GM21529 (cell line): Measurements from ENCODE around the gene FARP1.

ENCODE experiments used
- ATAC-seq: cut with Tn5 transposase; IDR thresholded peaks from one replicate; pipeline ENCODE4 v1.9.1; 2021; ENCODE audit not compliant: unreplicated experiment

FARP1 gene

DNA sequence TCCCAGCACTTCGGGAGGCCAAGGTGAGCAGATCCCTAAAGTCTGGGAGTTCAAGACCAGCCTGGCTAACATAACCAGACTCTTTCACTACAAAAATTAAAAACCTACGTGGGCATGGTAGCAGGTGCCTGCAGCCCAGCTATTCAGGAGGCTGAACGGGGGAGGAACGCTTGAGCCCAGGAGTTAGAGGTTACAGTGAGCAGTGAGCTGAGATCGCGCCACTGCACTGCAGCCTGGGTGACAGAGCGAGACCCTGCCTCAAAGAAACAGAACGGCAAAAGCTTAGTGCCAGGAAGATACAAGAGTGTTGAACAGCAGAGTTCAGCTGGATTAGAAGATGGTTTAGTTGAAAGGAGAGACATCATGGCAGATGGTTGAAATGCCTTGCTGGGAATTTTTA, 58.3 kb downstream of the FARP1 start:
- no peak for ATAC-seq

DNA sequence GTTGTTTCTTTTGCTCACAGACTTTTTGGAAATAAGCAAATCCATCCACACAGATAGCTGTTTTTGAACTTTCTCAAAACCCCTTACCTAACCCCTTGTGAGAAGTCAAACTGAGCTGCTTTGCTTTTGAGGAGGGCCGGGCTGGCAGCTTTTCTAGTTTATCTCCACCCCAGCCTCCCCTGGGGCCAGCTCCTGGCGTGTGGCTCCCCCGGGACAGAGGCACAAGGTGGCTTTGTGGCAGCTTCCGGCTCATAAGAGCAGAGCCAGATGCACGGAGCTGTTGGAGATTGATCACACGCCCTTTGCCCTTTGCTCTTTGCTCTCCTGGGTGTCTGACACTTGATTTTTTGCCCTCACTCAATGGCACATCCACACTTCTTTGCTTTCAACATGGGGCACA, 59.1 kb downstream of the FARP1 start:
- no peak for ATAC-seq

DNA sequence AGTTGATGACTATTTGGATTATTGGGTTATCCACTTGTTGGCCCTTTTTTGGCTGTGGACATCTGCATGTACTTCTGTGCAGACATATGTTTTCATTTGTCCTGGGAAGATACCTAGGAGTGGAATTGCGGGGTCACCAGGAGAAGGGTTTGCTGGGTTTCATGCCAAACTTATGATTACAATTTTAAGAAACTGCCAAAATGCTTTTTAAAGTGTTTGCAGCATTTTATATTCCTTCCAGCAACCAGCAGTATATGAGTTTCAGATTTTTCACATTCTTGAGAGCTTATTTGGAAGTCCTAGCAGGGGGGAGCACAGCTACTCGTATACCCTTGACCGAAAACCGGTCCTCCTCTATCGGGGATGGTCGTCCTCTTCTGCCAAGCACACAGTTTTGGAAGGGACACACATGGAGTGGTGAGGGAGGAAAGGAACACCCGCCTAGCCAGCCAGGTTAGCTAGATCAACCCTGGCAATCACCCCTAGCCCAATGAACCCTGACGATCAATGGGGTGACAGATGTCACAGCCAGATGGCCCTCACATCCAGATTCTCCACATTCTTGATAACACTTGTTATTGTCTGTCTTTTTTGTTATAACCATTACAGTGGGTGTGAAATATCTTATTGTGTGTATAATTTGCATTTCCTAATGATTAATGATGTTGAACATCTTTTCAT, 60.9 kb downstream of the FARP1 start:
- no peak for ATAC-seq

DNA sequence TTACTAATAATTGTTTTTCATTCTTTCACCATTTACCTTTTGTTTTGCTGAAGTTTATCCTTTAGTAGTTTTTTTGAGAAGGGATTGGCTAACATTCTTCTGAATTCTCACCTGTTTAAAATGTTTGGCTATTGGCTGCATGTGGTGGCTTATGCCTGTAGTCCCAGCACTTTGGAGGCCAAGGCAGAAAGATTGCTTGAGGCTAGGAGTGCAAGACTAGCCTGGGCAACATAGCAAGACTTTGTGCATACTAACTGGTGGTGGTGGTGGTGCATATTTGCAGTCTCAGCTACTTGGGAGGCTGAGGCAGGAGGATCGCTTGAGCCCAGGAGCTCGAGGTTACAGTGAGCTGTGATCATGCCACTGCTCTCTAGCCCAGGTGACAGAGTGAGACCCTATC, 61.7 kb downstream of the FARP1 start:
- no peak for ATAC-seq

DNA sequence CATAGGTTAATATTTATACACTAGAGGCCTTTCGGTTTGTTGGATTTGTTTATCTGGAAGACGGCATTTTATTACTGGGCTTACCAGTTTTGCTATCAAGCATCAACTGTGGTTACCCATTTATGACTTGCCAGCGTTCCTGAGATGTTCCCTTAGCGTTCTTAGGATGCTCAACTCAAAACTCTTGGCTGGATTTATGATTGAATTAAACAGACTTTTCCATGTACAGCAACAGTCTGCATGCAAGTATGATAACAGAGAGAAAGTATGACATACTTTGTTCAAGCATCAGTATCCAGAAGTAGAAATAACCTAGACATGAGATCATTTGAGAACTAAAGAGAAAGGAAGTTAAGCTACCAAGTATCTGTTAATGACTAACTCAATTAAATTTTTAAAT, 64.1 kb downstream of the FARP1 start:
- no peak for ATAC-seq

DNA sequence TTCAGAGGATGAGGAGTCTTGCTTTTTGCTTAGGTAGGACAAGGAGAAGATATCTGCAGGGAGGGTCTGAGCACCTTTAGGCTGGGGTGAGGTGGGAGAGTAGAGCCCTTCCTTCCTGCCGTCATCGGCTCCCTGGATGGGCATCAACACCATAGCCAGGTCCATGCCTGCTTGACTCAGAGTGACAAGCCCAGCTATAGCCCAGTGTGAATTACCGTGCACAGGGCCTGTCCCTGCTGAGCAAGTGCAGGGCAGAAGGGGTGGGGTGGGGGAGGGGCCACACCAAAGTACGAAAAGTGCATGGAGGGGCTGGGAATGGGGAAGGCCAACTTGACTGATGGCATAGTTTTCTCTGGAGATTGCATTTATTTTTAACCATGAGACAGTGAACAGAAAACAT, 64.5 kb downstream of the FARP1 start:
- ATAC-seq, result no peak

DNA sequence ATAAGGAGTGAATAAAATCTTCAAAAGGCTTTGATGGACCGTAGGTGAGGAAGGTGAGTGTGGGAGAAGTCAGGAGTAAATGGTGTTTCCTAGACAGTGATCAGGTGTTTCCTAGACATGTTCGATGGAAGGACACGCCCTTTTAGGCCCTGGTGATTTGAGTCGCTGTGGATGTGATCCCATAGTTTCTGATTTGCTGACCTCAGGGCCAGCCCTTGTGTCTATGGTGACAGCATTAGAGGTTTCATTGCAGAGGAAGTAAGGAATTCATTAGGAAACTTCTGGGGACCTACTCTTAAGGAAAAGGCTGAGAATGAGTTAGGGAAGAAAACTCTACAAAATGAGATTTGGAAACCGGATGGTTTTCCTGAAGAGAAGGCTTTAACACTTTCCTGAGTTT, 65.7 kb downstream of the FARP1 start:
- ATAC-seq, result no peak

DNA sequence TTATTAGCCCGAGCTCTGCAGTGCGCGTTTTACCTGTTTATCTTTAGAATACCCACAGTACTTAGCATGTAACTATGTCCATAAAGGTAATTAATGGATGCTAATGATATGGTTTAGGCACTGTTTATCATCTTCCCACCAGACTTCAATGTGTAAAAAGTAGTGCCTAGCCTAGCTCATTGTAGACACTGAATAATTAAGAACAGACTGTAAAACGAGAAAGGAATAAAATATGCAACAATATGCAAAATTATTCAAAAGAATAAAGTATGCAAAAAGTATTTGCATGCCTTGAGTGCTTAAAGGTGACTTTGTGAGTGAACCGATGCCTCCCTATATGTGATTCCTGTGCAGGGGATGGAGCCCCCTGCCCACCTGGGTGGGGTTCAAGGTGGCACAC, 69.9 kb downstream of the FARP1 start:
- no peak for ATAC-seq

DNA sequence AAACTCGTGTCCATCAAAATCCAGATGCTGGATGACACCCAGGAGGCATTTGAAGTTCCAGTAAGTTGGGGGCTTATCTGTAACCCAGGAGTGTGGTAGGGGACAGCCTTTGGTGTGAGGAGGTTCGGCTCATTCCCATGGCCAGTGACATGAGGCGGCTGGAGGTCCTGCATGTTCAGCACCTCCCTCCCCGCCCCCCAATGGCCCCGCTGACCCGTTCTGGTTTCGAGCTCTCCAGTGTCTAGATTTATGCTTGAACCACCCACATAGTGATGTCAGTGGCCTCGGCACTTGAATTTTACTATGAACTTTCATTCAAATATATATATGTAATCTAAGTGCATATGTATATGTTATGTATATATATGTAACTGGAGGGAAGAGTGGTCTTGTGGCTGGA, 70.5 kb downstream of the FARP1 start:
- ATAC-seq, result no peak

DNA sequence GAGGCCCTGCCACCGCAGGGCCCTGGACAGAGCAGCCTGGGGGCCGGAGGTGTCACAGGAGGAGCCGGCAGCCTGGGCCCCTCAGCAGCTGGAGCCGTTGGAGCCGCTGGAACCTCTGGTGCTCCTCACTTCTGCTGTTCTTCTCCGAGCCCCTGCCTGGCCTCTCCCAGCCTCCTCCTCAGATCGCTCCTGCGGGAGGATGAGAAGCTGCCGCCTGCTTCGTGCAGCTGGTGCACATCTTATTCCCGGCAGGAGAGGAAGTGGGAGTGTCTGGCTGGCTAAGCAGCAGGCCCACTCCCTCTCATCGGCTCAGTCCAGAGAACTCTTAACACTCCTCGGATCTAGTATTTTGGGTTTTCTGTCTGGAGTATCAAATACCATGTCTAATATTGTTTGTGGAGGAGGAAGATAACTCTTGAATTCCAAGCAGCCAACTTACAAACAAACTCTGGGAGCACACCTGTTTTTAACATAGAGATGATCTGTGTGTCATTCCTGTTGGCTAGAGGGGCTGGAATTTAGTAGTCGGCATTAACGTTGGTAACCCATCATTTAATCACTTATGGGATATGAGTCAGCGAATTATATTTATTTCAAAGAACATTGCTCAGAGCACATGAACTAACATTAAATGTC, 71.2 kb downstream of the FARP1 start:
- ATAC-seq, result no peak

DNA sequence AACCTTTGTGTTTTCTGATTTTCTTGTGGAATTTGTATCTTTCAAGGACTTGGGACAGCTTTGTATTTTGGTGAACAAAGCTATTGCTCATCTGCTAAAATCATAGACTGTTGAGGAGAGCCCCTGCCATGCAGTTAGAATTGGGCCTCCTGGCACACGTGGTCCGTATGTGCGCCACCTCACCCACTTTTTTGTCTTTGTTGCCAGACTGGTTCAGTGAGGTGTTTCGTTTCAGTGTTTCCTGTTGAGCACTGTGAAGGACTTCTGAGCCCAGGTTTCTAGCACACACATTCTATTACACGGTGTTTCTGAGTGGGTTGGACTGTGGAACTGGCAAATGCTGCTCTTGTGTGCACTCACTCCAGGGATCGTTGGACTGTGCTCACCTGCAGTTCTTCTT, 71.8 kb downstream of the FARP1 start:
- no peak for ATAC-seq

DNA sequence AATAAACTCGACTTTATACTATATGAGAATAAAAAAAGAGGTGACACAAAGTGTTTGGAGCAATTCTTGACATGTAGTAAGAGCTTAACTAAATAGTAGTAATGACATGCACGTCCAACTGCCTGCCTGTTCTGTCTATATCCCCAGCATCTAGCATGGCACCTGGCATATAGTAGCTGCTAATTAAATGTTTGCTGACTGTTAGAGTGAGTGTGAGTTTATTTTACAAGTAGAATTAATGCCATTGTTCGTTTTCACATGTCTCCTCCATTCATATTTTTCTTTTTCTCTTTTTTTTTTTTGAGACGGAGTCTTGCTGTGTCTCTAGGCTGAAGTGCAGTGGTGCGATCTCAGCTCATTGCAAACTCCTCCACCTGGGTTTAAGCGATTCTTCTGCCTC, 72.6 kb downstream of the FARP1 start:
- no peak for ATAC-seq

DNA sequence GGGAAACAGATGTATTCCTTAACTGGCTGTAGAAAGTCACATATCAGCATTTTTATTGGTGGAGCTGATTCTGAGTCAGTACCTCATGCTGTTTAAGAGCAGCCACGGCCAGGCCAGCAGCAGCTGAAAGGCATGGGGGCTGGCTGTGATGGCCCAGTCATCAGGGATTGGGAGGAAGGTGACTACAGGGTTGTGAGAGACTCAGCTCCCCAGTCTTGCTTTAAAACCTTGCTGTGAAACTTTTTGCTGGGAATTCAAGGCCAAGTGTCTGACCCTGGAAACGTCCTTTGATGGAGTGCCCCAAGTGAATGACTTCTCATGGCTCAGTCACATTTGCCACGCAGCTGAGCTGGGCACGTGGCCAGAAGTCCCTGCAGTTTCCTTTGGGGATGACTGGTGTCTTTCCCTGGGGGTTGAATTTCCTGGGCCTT, 73.3 kb downstream of the FARP1 start:
- ATAC-seq, result no peak

DNA sequence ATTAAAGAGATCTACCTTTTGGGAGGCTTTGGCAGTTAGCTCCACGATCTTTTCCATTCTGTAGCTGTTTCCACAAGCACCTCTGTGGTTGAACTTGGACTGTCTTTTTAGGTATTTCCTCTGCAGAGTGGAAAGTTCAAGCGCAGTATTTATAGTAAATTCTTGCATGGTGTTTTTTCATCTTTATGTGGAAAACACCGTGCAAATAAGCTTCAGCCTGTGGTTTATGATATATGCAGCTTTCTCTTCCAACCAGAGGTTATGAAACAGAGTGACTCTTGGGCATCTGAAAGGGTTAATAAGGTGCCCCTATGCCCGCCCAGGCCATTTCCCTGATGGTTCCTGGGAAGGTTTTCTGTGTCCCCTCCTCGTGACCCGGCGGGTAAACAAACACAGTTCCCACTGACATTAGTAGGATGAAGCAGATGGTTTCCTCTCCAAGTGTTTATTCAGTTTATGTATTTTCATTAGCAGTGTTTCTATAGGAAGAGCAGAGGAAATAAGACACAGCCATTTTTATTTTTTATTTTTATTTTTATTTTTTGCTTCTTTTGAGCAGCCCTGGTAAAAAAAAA, 73.9 kb downstream of the FARP1 start:
- ATAC-seq, result peak; percentile 61

DNA sequence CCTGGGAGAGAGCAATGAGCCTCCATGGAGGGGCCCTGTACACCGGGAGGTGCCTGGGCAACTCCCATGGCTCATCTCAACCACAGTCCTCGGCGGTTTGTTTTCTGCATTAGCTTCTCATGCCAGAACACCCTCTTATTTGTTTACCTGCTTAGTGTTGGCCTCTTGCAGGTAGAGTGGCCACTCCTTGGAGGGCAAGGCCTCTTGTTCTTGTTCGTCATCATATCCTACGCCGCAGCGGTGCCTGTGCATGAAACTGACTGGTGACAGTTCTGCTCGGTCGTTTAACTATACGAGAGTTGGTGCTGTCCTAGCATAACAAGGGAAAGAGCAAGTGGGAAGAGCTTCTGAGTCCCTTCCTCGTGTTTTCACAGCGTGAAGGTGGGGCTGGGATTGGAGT, 74.7 kb downstream of the FARP1 start:
- ATAC-seq, result no peak

DNA sequence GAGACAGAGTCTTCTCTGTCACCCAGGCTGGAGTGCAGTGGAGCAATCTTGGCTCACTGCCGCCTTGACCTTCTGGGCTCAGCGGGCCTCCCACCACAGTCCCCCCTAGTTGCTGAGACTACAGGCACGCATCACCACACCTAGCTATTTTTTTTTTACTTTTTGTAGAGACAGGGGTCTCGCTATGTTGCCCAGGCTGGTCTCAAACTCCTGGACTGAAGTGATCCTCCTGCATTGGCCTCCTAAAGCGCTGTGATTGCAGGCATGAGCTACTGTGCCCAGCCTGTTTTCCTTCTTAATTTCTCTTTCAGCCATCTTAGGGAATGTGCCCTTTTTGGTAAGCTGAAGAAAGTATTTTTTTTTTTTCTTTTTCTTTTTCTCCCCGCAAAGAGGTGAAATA, 76.8 kb downstream of the FARP1 start:
- ATAC-seq, result no peak

DNA sequence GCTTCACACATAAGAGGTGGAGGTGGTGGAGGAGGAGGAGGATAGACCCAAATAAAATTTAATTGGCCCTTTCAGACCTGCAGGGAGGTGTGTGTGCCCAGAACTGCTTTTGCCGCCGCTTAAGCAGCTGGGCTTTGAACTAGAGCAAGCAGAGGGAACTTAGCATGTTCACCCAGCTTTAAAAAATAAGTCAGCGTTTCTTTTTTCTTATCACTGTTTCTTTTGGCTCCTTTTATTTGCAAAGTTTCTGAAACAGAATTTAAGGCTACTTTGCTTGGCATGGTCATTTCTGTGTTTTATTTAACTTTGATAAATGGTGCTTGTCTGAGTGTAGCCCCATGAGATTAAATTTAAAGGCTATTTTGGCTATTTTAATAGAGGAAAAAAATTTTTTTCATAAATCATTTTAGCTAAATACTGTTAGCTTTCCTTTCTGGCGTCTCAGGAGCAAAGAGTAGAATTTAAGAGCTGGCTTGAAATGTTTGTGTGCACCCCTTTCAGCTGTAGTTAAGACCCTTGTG, 77.4 kb downstream of the FARP1 start:
- ATAC-seq, result no peak

DNA sequence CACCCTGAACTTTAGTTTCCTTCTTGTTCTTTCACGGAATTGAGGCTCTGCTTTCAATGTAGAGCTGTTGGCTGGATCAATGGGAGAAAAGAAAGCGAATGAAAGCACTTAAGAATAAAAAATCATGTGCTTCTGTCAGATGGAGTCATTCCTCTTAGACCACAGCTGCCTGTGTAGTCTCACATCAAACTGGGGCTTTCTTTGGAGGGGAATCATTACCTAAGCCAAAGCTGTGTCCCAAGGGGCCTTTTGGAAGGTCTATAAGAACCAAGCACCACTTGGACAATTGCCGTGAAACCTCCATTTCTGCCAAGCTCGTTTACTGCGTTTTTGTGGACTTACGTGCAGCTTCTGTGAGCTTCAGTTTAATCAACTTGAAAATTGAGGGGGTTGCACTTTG, 78.3 kb downstream of the FARP1 start:
- no peak for ATAC-seq

DNA sequence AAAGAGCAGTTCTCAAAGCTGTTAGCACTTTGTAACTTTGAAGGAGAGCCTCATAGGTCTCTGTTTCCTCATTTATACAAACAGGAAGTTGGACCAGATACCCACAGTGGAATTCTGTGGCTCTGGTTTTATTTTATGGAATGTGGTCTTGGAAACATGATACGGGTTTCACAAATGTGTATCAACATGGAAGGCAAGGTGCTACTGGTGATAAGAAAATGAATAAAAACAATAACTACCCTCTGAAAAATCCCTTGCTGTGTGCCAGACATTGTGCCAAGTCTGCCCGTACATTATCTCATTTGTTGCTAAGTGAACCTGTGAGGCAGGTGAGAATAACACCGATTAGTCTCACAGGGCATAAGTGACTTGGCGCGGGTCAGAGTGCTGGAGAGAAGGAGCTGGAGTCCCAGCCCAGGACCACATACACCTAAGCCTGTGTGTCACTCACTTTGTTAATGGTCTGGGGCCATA, 79.2 kb downstream of the FARP1 start:
- no peak for ATAC-seq

DNA sequence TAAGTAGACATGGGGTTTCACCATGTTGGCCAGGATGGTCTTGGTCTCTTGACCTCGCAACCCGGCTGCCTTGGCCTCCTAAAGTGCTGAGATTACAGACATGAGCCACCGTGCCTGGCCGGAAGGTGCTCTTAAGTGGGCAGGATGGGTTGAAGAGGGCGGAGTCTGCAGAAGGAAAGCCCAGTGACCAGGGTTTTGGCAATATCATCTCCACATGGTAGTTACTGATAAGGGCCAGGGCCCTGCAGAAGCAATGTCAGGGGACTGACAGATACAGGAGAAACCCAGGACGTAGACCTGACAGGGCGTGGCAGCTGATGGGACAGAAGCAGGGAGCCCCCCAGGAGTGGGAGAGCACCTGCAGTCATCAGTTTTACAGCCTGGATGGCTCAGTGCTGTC, 79.9 kb downstream of the FARP1 start:
- ATAC-seq, result no peak

DNA sequence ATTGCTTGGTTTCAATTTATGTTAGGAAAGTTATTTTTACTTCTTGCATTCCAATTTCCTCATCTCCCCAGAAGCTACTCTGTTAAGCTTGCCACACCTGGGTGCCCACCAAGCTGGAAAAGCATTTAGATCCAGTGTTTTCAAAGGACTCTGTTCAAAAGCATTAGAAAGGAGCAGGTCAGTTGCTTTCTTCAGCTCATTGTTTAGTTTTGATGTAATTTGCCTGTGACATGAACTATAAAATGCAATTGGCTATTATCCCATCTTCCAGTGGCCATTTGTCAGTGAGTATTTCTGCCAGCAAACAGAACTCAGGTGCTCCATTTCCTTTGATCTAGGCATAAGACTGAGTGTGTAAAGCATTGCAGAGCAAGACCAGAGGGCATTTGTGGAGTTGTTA, 80.8 kb downstream of the FARP1 start:
- ATAC-seq, result no peak

DNA sequence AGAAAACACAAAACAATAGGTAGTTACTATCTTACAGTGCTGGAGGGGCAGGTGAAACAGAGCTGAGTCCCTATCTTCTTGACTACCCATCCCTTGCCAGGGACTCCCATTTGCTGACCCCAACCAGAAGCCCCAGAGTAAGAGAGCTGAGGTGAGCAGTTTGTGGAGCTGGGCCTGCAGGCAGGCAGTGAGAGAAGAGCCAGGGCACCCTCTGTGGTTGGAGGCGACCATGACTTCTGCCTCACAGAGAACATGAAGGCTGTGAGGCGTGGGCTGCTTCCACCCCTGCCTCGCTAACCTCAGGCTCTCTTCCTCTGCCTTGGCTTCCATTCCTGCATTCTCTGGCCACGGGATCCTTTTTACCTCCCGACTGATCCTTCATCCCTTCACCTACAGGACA, 81.7 kb downstream of the FARP1 start:
- no peak for ATAC-seq
